Large intestine (tissue), 3 donors: ENCODE results near the gene FAM240A. TPM values are rescaled to one million over a fixed set of nuclear protein-coding genes. Genes with fewer than 3 reads are reported as not detected.
A peak's percentile ranks its signal among the peaks of the same experiment; 100 is the strongest.

Source experiments
- DNase-seq, 2 donors: peaks; one replicate each; pipeline versions ENCODE4 v3.0.0 to v3.0.0-alpha.2; 2013
- H3K27ac ChIP-seq: one replicate; pipeline ENCODE4 v1.5.1; 2013; ENCODE audit warnings: low read length
- H3K27me3 ChIP-seq: 2 replicates; pipeline ENCODE4 v1.6.1; 2013; ENCODE audit warnings: low read length; ENCODE audit not compliant: control insufficient read depth, insufficient read depth
- H3K36me3 ChIP-seq: 2 replicates; pipeline ENCODE4 v1.6.1; 2013; ENCODE audit warnings: low read length; ENCODE audit not compliant: control insufficient read depth, insufficient read depth
- H3K4me1 ChIP-seq: one replicate; pipeline ENCODE4 v1.6.1; 2013; ENCODE audit warnings: low read length; ENCODE audit not compliant: control insufficient read depth, insufficient read depth
- H3K4me3 ChIP-seq: one replicate; pipeline ENCODE4 v1.5.1; 2013; ENCODE audit warnings: low read length
- H3K9me3 ChIP-seq: one replicate; pipeline ENCODE4 v1.6.1; 2013; ENCODE audit warnings: mild to moderate bottlenecking, low read depth, low read length, moderate library complexity; ENCODE audit not compliant: control insufficient read depth
- WGBS: methylation state at CpG from one replicate; pipeline ENCODE4 v1.1.5; 2013; ENCODE audit warnings: low lambda C conversion rate; ENCODE audit not compliant: insufficient coverage; 5-methylcytosine and 5-hydroxymethylcytosine counted together
- polyA plus RNA-seq: library from polyadenylated mRNA; unstranded; fragments of 120-200 nt; gene quantifications from one replicate; pipeline ENCODE4 v1.2.1, GENCODE V29; 2013

The FAM240A gene
- polyA plus RNA-seq, 1 donor = not detected

GRCh38 chr3:46668591-46668990 lies 56.3 kb downstream of the FAM240A start:
- Histone ChIP-seq H3K4me1 (peaks cover 54% of the 10 kb centered on the region), H3K36me3 (peaks cover 18% of the 10 kb centered on the region), H3K9me3 (no peaks in the 10 kb centered on the region), H3K4me3 (no peak overlapping the region), H3K27me3 (no peaks in the 10 kb centered on the region), H3K27ac (peak overlapping the region; percentile 32)
- DNase-seq = no peak
- WGBS = no CpG with 5 or more reads among the region's 2 CpGs

GRCh38 chr3:46669191-46669999 lies 57.1 kb downstream of the FAM240A start:
- no peak overlapping the region for H3K27ac ChIP-seq
- DNase-seq = no peak
- WGBS = no CpG with 5 or more reads among the region's 9 CpGs

GRCh38 chr3:46670000-46670890 lies 57.9 kb downstream of the FAM240A start:
- Histone ChIP-seq H3K27ac (no peak overlapping the region), H3K4me3 (no peak overlapping the region), H3K9me3 (no peaks in the 10 kb centered on the region), H3K27me3 (no peaks in the 10 kb centered on the region), H3K36me3 (peaks cover 32% of the 10 kb centered on the region), H3K4me1 (peaks cover 55% of the 10 kb centered on the region)
- WGBS = no CpG with 5 or more reads among the region's 17 CpGs
- DNase-seq = no peak

More at GRCh38 chr3:46669191-46669999, 57.1 kb downstream of the FAM240A start:
- H3K9me3 ChIP-seq = no peaks in the 10 kb centered on the region
- no peak overlapping the region for H3K4me3 ChIP-seq
- peaks cover 54% of the 10 kb centered on the region for H3K4me1 ChIP-seq
- H3K36me3 ChIP-seq = peaks cover 23% of the 10 kb centered on the region
- H3K27me3 ChIP-seq = no peaks in the 10 kb centered on the region

- no CpG with 5 or more reads among the region's 4 CpGs for WGBS
- H3K4me1 ChIP-seq = peaks cover 49% of the 10 kb centered on the region
- H3K4me3 ChIP-seq = no peak overlapping the region
- peaks cover 39% of the 10 kb centered on the region for H3K36me3 ChIP-seq
- H3K27me3 ChIP-seq = no peaks in the 10 kb centered on the region
- DNase-seq = no peak
- H3K27ac ChIP-seq = no peak overlapping the region
- H3K9me3 ChIP-seq = no peaks in the 10 kb centered on the region
Measured at GRCh38 chr3:46670891-46671427, 58.6 kb downstream of the FAM240A start.

- no peaks in the 10 kb centered on the region for H3K9me3 ChIP-seq
- no peak overlapping the region for H3K27ac ChIP-seq
- H3K36me3 ChIP-seq = peaks cover 41% of the 10 kb centered on the region
- H3K27me3 ChIP-seq = no peaks in the 10 kb centered on the region
- no peak for DNase-seq
- WGBS = no CpG with 5 or more reads among the region's 25 CpGs
- no peak overlapping the region for H3K4me3 ChIP-seq
- peaks cover 41% of the 10 kb centered on the region for H3K4me1 ChIP-seq
Measured at GRCh38 chr3:46671541-46672348, 59.4 kb downstream of the FAM240A start.

- no CpG with 5 or more reads among the region's 6 CpGs for WGBS
- Histone ChIP-seq H3K27me3 (no peaks in the 10 kb centered on the region), H3K36me3 (peaks cover 45% of the 10 kb centered on the region), H3K4me1 (peaks cover 38% of the 10 kb centered on the region), H3K27ac (peak overlapping the region; percentile 88), H3K4me3 (no peak overlapping the region), H3K9me3 (no peaks in the 10 kb centered on the region)
- DNase-seq = no peak
Measured at GRCh38 chr3:46672349-46672695, 60.0 kb downstream of the FAM240A start.

GRCh38 chr3:46673151-46674030 lies 61.1 kb downstream of the FAM240A start:
- H3K36me3 ChIP-seq = peaks cover 50% of the 10 kb centered on the region
- peak overlapping the region; percentile 88 for H3K27ac ChIP-seq

GRCh38 chr3:46674031-46674845 lies 61.9 kb downstream of the FAM240A start:
- Histone ChIP-seq H3K27me3 (no peaks in the 10 kb centered on the region), H3K36me3 (peaks cover 50% of the 10 kb centered on the region), H3K4me1 (peaks cover 28% of the 10 kb centered on the region), H3K9me3 (no peaks in the 10 kb centered on the region), H3K27ac (peak overlapping the region; percentile 88), H3K4me3 (no peak overlapping the region)
- no peak for DNase-seq
- no CpG with 5 or more reads among the region's 12 CpGs for WGBS

More at GRCh38 chr3:46673151-46674030, 61.1 kb downstream of the FAM240A start:
- no peaks in the 10 kb centered on the region for H3K9me3 ChIP-seq
- H3K4me3 ChIP-seq = no peak overlapping the region
- WGBS = no CpG with 5 or more reads among the region's 10 CpGs
- H3K4me1 ChIP-seq = peaks cover 35% of the 10 kb centered on the region
- peak; percentile 85 to 90 for DNase-seq
- no peaks in the 10 kb centered on the region for H3K27me3 ChIP-seq

- no peak for DNase-seq
Measured at GRCh38 chr3:46675426-46675825, 63.1 kb downstream of the FAM240A start.

More at GRCh38 chr3:46675426-46675825, 63.1 kb downstream of the FAM240A start:
- no CpG with 5 or more reads among the region's 6 CpGs for WGBS
- no peak overlapping the region for H3K27ac ChIP-seq
- H3K4me1 ChIP-seq = peaks cover 28% of the 10 kb centered on the region
- H3K36me3 ChIP-seq = peaks cover 50% of the 10 kb centered on the region
- H3K27me3 ChIP-seq = no peaks in the 10 kb centered on the region
- no peaks in the 10 kb centered on the region for H3K9me3 ChIP-seq
- H3K4me3 ChIP-seq = no peak overlapping the region
